ENCODE results near the gene RIPOR3.
"Not testable (repeated sequence)": the region's sequence is repeated elsewhere in the genome, so short reads cannot be mapped to it uniquely, and the experiment has no call there.

The RIPOR3 gene

GRCh38 chr20:50722424-50723155, 31.2 kb upstream of the RIPOR3 start:
- H3K27ac ChIP-seq (ENCODE audit: low read length) = no peak overlapping the region
- peaks cover 17% of the 10 kb centered on the region for H3K4me1 ChIP-seq (ENCODE audit: control insufficient read depth, low read depth, low read length)
- no peaks in the 10 kb centered on the region for H3K9me3 ChIP-seq (ENCODE audit: control insufficient read depth, low read depth, low read length)
- H3K9ac ChIP-seq (ENCODE audit: low read length) = no peak overlapping the region
- no peaks in the 10 kb centered on the region for H3K36me3 ChIP-seq (ENCODE audit: control insufficient read depth, low read depth, low read length)
- H3K27me3 ChIP-seq (ENCODE audit: control insufficient read depth, insufficient read depth, low read length) = no peaks in the 10 kb centered on the region
- no peak overlapping the region for H3K4me3 ChIP-seq (ENCODE audit: low read length)

DNA sequence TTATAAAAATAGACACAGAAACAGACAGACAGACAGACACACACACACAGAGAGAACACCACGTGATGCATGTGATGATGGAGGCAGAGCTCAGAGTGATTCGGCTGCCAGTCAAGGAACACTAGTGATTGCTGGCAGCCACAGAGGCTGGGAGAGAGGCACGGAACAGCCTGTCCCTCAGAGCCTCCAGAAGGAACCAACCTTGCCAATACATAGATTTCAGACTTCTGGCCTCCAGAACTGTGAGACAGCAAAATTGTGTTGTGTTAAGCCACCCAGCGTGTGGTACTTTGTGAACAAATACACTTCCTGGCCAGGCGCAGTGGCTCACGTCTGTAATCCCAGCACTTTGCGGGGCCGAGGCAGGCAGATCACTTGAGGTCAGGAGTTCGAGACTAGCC, 30.5 kb upstream of the RIPOR3 start:
- no peak overlapping the region for H3K4me3 ChIP-seq (ENCODE audit: low read length)
- H3K9me3 ChIP-seq (ENCODE audit: control insufficient read depth, low read depth, low read length) = no peaks in the 10 kb centered on the region
- no peak overlapping the region for H3K9ac ChIP-seq (ENCODE audit: low read length)
- no peaks in the 10 kb centered on the region for H3K36me3 ChIP-seq (ENCODE audit: control insufficient read depth, low read depth, low read length)
- peaks cover 17% of the 10 kb centered on the region for H3K4me1 ChIP-seq (ENCODE audit: control insufficient read depth, low read depth, low read length)
- no peaks in the 10 kb centered on the region for H3K27me3 ChIP-seq (ENCODE audit: control insufficient read depth, insufficient read depth, low read length)
- no peak overlapping the region for H3K27ac ChIP-seq (ENCODE audit: low read length)

DNA sequence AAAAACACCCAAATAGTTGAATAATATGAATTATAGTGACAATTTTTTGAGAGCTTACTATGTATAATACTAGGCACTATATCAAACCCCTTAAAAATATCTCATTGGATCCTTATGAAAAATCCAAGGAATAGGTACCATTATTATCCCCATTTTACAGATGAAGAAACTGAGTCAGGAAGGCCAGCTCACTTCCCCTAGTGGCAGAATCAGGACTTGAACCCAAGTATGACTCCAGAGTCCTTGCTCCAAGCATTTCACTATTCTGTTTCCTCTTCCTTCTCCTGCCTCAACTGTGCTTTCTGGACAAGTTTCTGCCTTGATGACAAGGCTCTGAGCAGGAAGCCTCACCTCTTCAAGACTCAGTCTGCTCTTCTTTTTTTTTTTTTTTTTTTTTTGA, 29.2 kb upstream of the RIPOR3 start:
- Histone ChIP-seq H3K4me1 (ENCODE audit: control insufficient read depth, low read depth, low read length) (peaks cover 17% of the 10 kb centered on the region), H3K36me3 (ENCODE audit: control insufficient read depth, low read depth, low read length) (no peaks in the 10 kb centered on the region), H3K27me3 (ENCODE audit: control insufficient read depth, insufficient read depth, low read length) (no peaks in the 10 kb centered on the region), H3K4me3 (ENCODE audit: low read length) (no peak overlapping the region), H3K27ac (ENCODE audit: low read length) (no peak overlapping the region), H3K9me3 (ENCODE audit: control insufficient read depth, low read depth, low read length) (no peaks in the 10 kb centered on the region), H3K9ac (ENCODE audit: low read length) (no peak overlapping the region)

DNA sequence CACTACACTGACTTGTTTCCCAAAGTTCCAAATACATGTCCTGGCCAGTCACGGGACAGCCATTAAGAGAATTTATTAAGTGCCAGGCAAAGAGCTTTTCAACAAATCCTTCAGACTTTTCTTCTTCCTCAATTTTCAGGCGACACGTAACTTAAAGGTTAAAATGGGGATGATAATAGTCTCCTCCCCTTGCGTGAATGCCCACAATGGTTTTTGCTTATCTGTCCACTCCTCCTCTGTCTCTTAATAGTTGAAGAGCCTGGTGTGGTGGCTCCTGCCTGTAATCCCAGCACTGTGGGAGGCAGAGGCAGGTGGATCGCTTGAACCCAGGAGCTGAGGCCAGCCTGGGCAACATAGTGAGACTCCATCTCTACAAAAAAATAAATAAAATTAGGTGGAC, 28.7 kb upstream of the RIPOR3 start:
- no peak overlapping the region for H3K9ac ChIP-seq (ENCODE audit: low read length)
- no peak overlapping the region for H3K4me3 ChIP-seq (ENCODE audit: low read length)
- H3K4me1 ChIP-seq (ENCODE audit: control insufficient read depth, low read depth, low read length) = peaks cover 12% of the 10 kb centered on the region
- H3K36me3 ChIP-seq (ENCODE audit: control insufficient read depth, low read depth, low read length) = no peaks in the 10 kb centered on the region
- H3K9me3 ChIP-seq (ENCODE audit: control insufficient read depth, low read depth, low read length) = no peaks in the 10 kb centered on the region
- no peaks in the 10 kb centered on the region for H3K27me3 ChIP-seq (ENCODE audit: control insufficient read depth, insufficient read depth, low read length)
- no peak overlapping the region for H3K27ac ChIP-seq (ENCODE audit: low read length)

- H3K4me1 ChIP-seq (ENCODE audit: control insufficient read depth, low read depth, low read length) = peaks cover 6% of the 10 kb centered on the region
- H3K9me3 ChIP-seq (ENCODE audit: control insufficient read depth, low read depth, low read length) = no peaks in the 10 kb centered on the region
- H3K27me3 ChIP-seq (ENCODE audit: control insufficient read depth, insufficient read depth, low read length) = no peaks in the 10 kb centered on the region
- no peak overlapping the region for H3K4me3 ChIP-seq (ENCODE audit: low read length)
- no peaks in the 10 kb centered on the region for H3K36me3 ChIP-seq (ENCODE audit: control insufficient read depth, low read depth, low read length)
- H3K27ac ChIP-seq (ENCODE audit: low read length) = no peak overlapping the region
- no peak overlapping the region for H3K9ac ChIP-seq (ENCODE audit: low read length)
Measured at GRCh38 chr20:50719328-50719727, 28.0 kb upstream of the RIPOR3 start.

GRCh38 chr20:50717974-50718761, 26.8 kb upstream of the RIPOR3 start:
- no peak overlapping the region for H3K4me3 ChIP-seq (ENCODE audit: low read length)
- no peaks in the 10 kb centered on the region for H3K27me3 ChIP-seq (ENCODE audit: control insufficient read depth, insufficient read depth, low read length)
- H3K27ac ChIP-seq (ENCODE audit: low read length) = no peak overlapping the region
- H3K36me3 ChIP-seq (ENCODE audit: control insufficient read depth, low read depth, low read length) = no peaks in the 10 kb centered on the region
- H3K9me3 ChIP-seq (ENCODE audit: control insufficient read depth, low read depth, low read length) = no peaks in the 10 kb centered on the region
- no peak overlapping the region for H3K9ac ChIP-seq (ENCODE audit: low read length)
- peaks cover 6% of the 10 kb centered on the region for H3K4me1 ChIP-seq (ENCODE audit: control insufficient read depth, low read depth, low read length)

GRCh38 chr20:50717312-50717711, 26.0 kb upstream of the RIPOR3 start:
- Histone ChIP-seq H3K4me3 (ENCODE audit: low read length) (no peak overlapping the region), H3K4me1 (ENCODE audit: control insufficient read depth, low read depth, low read length) (peaks cover 6% of the 10 kb centered on the region)

GRCh38 chr20:50716518-50716917, 25.2 kb upstream of the RIPOR3 start:
- Histone ChIP-seq H3K27ac (ENCODE audit: low read length) (no peak overlapping the region), H3K27me3 (ENCODE audit: control insufficient read depth, insufficient read depth, low read length) (no peaks in the 10 kb centered on the region), H3K9ac (ENCODE audit: low read length) (no peak overlapping the region), H3K9me3 (ENCODE audit: control insufficient read depth, low read depth, low read length) (no peaks in the 10 kb centered on the region), H3K4me1 (ENCODE audit: control insufficient read depth, low read depth, low read length) (peaks cover 6% of the 10 kb centered on the region), H3K4me3 (ENCODE audit: low read length) (no peak overlapping the region), H3K36me3 (ENCODE audit: control insufficient read depth, low read depth, low read length) (no peaks in the 10 kb centered on the region)

More at GRCh38 chr20:50717312-50717711, 26.0 kb upstream of the RIPOR3 start:
- Histone ChIP-seq H3K36me3 (ENCODE audit: control insufficient read depth, low read depth, low read length) (no peaks in the 10 kb centered on the region), H3K9ac (ENCODE audit: low read length) (no peak overlapping the region), H3K9me3 (ENCODE audit: control insufficient read depth, low read depth, low read length) (no peaks in the 10 kb centered on the region), H3K27ac (ENCODE audit: low read length) (no peak overlapping the region), H3K27me3 (ENCODE audit: control insufficient read depth, insufficient read depth, low read length) (no peaks in the 10 kb centered on the region)

GRCh38 chr20:50715694-50716093, 24.4 kb upstream of the RIPOR3 start:
- no peak overlapping the region for H3K9ac ChIP-seq (ENCODE audit: low read length)
- H3K27ac ChIP-seq (ENCODE audit: low read length) = no peak overlapping the region
- no peak overlapping the region for H3K4me3 ChIP-seq (ENCODE audit: low read length)
- H3K4me1 ChIP-seq (ENCODE audit: control insufficient read depth, low read depth, low read length) = peaks cover 9% of the 10 kb centered on the region
- no peaks in the 10 kb centered on the region for H3K9me3 ChIP-seq (ENCODE audit: control insufficient read depth, low read depth, low read length)
- no peaks in the 10 kb centered on the region for H3K36me3 ChIP-seq (ENCODE audit: control insufficient read depth, low read depth, low read length)
- no peaks in the 10 kb centered on the region for H3K27me3 ChIP-seq (ENCODE audit: control insufficient read depth, insufficient read depth, low read length)

DNA sequence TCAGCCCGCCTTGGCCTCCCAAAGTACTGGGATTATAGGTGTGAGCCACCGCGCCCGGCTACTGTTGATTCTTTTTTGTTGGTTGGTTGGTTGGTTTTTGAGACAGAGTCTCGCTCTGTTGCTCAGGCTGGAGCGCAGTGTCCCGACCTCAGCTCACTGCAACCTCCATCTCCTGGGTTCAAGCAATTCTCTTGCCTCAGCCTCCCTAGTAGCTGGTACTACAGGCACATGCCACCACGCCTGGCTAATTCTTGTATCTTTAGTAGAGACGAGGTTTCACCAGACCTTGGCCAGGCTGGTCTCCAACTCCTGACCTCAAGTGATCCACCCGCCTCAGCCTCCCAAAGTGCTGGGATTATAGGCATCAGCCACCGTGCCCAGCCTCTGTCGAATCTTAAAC, 23.1 kb upstream of the RIPOR3 start:
- not testable (repeated sequence) for H3K27me3 ChIP-seq (ENCODE audit: control insufficient read depth, insufficient read depth, low read length); H3K4me3 ChIP-seq (ENCODE audit: low read length); H3K36me3 ChIP-seq (ENCODE audit: control insufficient read depth, low read depth, low read length); H3K27ac ChIP-seq (ENCODE audit: low read length); H3K9me3 ChIP-seq (ENCODE audit: control insufficient read depth, low read depth, low read length); H3K4me1 ChIP-seq (ENCODE audit: control insufficient read depth, low read depth, low read length); H3K9ac ChIP-seq (ENCODE audit: low read length)

- Histone ChIP-seq H3K9me3 (ENCODE audit: control insufficient read depth, low read depth, low read length) (no peaks in the 10 kb centered on the region), H3K4me1 (ENCODE audit: control insufficient read depth, low read depth, low read length) (peaks cover 9% of the 10 kb centered on the region), H3K9ac (ENCODE audit: low read length) (no peak overlapping the region), H3K4me3 (ENCODE audit: low read length) (no peak overlapping the region), H3K27ac (ENCODE audit: low read length) (no peak overlapping the region), H3K36me3 (ENCODE audit: control insufficient read depth, low read depth, low read length) (no peaks in the 10 kb centered on the region), H3K27me3 (ENCODE audit: control insufficient read depth, insufficient read depth, low read length) (no peaks in the 10 kb centered on the region)
Measured at GRCh38 chr20:50713657-50714101, 22.3 kb upstream of the RIPOR3 start.

Measured in iPS-18a (cell line).